GM21825 (cell line): Measurements from ENCODE around the gene SSTR1.
"Not testable (repeated sequence)": the region's sequence is repeated elsewhere in the genome, so short reads cannot be mapped to it uniquely, and the experiment has no call there.

Experiments used
- ATAC-seq: cut with Tn5 transposase; IDR thresholded peaks from one replicate; pipeline ENCODE4 v1.9.1; 2021; ENCODE audit warnings: mild to moderate bottlenecking, moderate library complexity; ENCODE audit not compliant: unreplicated experiment

SSTR1 gene, protein sequence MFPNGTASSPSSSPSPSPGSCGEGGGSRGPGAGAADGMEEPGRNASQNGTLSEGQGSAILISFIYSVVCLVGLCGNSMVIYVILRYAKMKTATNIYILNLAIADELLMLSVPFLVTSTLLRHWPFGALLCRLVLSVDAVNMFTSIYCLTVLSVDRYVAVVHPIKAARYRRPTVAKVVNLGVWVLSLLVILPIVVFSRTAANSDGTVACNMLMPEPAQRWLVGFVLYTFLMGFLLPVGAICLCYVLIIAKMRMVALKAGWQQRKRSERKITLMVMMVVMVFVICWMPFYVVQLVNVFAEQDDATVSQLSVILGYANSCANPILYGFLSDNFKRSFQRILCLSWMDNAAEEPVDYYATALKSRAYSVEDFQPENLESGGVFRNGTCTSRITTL

GRCh38 chr14:38207736-38208617 lies at the start of gene SSTR1:
TSS of gene SSTR1 (plus strand) at chr14:38207904. CDS start at chr14:38209390, 1,486 bp downstream.
- ATAC-seq, result no peak

DNA sequence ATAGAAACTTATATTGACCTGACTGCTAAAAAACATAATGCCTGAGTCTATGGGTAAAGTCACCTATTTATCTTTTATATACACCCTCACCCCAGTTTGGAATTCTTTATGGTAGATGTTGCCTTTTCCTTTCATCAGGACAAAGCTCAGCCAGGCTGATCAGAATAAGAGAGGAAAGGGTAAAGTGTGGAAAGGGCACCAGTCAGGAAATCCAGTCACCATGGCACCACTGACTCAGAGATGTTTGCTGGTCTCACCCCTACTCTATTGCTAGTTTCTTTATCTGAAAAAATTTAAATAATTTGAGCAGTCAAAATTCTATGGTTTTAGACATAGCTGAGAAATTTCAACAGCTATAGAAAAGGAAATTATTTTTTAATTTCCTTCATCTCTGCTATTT lies 49.2 kb upstream of the SSTR1 start:
- ATAC-seq, result no peak

DNA sequence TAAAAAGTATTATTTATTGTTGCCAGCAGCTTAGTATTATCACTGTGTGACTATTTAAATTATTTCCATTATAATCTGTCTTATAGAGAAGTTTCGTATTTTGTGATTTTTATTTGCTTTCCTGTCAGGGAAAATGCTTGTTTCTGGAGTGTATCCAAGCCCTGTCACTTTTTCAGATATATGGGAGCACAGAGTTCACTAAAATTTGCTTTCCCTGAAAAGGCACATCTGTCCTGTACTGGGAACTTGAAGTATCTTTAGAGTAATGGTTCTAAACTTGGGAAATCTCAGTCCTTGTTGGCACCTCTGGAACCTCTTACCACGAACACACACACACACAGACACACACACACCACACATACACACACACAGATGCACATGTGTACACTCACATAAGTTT lies 39.3 kb upstream of the SSTR1 start:
- no peak for ATAC-seq

GRCh38 chr14:38171197-38171596 lies 36.5 kb upstream of the SSTR1 start:
- no peak for ATAC-seq

DNA sequence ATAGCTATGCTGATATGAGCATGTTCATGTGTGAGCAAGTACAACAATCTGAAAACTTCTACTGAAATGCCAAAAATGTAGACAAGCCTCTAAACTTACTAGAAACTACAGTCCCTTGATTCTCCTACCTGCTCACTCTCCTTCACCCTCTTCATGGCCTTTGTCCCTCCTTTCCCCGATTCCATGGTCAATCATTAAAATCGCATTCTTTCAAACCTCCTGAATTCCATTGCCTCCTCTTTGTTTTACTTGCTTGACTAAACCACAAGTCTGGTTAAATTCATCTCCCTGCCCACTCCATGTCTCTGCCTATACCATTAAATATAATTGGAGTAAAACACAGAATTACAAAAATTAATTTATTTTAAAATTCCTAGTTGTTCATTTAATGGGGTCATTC lies 33.0 kb upstream of the SSTR1 start:
- no peak for ATAC-seq

DNA sequence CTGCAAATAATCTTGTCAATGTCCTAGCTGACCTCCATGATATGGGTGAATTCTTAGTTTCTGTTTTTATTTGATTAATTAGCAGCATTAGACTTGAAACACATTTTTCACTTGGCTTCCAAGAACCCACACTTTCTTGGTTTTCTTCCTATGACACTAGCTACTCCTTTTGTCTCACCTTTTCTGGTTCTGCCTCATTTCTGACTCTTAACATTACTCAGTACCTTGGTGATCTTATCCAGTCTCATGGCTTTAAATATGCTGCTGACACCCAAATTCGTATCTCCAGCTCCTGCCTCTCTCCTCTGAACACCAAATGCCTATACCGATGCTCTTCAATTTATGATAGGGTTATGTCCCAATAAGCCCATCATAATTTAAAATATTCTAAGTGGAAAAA lies 32.0 kb upstream of the SSTR1 start:
- no peak for ATAC-seq

- ATAC-seq, result no peak
Observed at GRCh38 chr14:38176379-38176778, 31.3 kb upstream of the SSTR1 start.

DNA sequence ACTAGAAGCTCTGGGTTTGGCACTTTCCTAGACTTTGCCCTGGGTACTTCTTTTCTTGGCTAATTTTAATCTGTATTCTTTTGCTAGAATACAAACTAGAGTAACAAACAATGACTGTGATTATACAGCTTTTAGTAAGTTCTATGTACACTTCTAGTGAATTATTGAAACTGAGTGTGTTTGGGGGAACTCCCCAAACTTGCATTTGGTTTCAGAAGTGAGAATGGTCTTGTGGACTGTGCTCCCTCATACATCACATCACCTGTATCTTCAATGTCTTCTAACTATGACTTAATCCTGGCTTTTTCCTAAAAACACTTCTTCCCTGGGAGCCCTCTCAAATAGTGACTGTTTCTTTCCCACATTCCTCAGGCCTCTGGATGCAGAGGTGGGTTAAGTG lies 23.6 kb upstream of the SSTR1 start:
- no peak for ATAC-seq

- no peak for ATAC-seq
Observed at GRCh38 chr14:38185671-38186070, 22.0 kb upstream of the SSTR1 start.

- ATAC-seq, result no peak
Observed at GRCh38 chr14:38186216-38186615, 21.5 kb upstream of the SSTR1 start.

DNA sequence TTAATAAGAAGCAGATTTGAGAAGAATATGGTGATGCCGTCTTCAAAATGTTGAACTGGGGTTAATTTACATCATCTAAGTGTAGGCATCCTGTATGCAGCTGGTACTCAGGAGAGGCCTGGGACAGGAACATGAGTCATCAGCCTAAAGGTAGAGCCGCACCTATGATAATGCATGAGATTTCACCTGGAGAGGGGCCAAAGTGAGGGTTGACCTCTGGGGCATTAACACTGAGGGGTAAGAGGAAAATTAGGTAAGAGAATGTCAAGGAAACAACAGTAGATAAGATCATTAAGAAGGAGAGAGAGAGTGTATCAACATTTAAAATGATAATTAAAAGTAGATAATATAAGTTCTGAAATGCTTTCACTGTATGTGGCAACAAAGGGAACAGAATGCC lies 20.2 kb upstream of the SSTR1 start:
- no peak for ATAC-seq

DNA sequence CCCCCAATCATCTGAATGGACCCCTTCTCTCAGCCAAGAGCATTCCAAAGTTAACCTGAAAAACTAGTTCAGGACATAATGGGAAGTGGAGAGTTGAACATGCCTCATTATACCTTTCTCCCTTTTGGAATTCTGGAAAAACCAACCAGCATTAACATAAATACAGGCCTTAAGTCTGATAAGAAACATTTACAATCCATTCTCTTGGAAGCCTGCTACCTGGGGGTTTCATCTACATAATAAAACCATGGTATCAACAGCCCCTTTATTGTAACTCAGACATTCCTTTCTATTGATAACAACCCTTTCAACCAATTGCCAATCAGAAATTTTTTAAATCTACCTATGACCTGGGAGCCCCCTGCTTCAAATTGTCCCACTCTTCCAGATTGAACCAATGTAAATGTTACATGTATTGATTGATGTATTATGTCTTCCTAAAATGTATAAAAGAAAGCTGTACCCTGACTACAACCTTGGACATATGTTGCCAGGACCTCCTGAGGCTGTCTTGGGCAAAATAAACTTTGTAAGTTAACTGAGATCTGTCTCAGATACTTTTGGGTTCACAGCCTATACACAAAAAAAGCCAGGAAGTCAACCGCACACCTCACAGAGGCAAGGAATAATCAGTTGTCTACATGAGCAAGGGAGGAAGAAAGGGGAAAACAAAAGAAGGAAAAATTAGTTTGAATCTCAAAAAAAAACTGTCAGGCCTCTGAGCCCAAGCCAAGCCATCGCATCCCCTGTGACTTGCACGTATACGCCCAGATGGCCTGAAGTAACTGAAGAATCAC lies 17.6 kb upstream of the SSTR1 start:
- ATAC-seq, result no peak

DNA sequence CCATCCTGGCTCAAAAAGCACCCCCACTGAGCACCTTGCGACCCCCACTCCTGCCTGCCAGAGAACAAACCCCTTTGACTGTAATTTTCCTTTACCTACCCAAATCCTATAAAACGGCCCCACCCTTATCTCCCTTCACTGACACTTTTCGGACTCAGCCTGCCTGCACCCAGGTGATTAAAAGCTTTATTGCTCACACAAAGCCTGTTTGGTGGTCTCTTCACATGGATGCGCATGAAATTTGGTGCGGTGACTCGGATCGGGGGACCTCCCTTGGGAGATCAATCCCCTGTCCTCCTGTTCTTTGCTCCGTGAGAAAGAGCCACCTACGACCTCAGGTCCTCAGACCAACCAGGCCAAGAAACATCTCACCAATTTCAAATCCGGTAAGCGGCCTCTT lies 16.9 kb upstream of the SSTR1 start:
- ATAC-seq, result not testable (repeated sequence)

DNA sequence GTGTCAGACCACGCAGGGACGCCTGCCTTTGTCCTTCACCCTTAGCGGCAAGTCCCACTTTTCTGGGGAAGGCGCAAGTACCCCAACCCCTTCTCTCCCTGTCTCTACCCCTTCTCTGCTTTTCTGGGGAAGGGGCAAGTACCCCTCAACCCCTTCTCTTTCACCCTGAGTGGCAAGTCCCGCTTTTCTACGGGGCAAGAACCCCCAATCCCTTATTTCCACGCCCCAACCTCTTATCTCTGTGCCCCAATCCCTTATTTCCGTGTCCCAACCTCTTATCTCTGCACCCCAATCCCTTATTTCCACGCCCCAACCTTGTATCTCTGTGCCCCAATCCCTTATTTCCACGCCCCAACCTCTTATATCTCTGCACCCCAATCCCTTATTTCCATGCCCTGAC lies 16.2 kb upstream of the SSTR1 start:
- ATAC-seq, result not testable (repeated sequence)

DNA sequence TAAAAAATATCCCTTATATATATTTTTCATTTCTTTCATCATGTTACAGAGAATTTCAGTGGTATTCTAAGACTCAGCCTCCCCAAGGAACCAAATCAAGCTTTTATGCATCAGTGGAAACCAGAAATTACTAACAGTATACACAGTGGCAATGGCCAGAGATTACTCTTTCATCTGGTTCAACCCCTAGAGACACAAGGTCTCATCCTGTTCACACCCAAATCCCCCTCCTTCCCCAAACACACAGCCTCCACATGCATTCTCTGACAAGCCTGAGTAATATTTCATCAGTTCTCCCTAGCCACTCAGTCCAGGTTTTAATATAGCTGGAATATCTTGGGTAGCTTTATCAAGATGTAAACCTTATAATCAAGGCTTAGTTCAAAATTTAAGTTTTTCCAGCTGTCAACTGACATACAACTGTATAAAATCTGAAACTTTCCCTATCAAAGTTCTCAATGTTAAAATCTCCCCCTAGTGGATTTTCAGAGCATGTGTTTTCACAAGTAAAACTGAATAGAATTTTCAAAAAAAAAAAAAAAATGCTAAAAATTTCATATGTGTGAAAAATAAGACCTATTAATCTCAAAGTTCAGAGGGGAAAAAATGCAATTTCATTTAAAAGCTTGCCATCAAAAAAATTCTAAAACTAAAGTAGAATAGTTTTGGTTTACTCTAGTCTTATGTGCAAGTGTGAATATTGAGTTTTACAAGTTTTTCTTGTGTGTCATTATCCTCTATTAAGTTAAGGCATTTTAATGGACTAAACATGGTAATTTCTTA lies 10.5 kb upstream of the SSTR1 start:
- no peak for ATAC-seq

DNA sequence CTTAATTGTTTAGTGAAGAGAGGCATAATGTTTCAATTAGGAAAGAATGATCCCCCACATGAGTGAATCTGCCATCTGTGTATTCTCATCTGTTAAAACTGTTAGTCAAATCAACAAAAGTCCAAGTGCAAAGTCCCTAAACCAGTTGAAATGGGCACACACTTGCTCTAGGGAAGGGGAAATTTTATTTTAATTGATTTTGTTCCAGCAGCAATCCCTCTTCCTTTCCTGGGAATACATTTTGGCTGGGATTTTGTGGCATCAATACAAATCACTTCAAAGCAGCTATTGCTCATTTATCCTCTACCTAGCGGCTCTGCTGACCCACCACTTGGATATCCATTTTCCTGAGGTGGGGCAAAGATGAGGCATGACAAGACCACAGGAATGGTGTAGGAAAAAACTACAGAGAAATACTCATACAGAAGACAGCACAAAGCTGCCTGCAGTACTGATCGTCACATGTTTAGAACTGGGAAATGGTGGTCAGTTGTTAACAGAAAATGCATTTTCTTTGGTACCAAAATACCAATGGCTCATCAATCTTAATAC lies 9.8 kb upstream of the SSTR1 start:
- no peak for ATAC-seq

DNA sequence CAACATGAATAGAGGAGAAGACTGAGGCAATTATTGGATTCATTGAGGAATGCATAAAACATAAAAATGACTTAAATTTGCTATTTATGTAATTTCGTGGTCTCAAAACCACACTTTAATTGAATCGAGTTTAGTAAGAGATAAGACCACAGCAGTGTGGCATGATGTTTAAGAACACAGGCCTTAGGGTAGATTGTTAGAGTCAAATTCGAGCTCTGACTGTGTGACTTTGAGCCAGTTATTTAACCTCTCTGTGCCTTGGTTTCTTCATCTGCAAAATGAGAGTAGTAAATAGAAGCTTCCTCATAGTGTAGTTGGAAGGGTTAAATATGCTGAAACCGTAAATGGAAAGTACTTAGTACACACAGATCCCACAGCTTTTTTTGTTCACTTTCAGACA lies 9.3 kb upstream of the SSTR1 start:
- no peak for ATAC-seq

GRCh38 chr14:38199076-38199475 lies 8.6 kb upstream of the SSTR1 start:
- ATAC-seq, result no peak

DNA sequence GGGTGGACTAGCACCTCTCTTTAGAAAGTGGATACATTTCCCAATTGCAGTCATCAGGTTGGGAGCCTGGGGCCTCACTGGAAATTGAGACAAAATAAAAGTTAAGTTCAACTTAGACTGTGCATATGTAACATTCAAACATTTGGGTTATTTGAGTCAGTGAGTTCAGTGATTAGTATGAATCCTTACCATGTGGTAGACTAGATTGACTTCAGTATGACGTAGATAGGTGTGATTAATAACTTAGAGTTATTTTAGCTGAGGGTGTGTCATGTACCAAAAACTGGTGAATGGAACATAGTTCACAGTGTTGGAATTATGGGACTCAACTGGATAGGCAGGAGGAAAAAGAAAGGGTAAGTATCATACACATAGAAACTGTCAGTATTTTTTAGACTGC lies 8.0 kb upstream of the SSTR1 start:
- no peak for ATAC-seq

- no peak for ATAC-seq
Observed at GRCh38 chr14:38201137-38201828, 6.4 kb upstream of the SSTR1 start.
